Activated T-helper 1 cell treated with anti-CD3 and anti-CD28 coated beads, Interleukin-12 subunit alpha, Interleukin-12 subunit beta, Interleukin-2, Interleukin-4 antibody, amounts not matched to agents 30 ng/mL and 10 ng/mL and 1 ng/mL, durations not matched to agents 14 hours and 24 hours and 36 hours (primary cell): ENCODE results near the gene CPLX1. TPM values are rescaled to one million over a fixed set of nuclear protein-coding genes. Genes with fewer than 3 reads are reported as not detected.

ENCODE experiments used
- DNase-seq: peaks from one replicate; pipeline ENCODE4 v3.0.0; 2021; ENCODE audit warnings: low spot score
- H3K27ac Mint-ChIP-seq: one replicate; pipeline ENCODE4 v1.8.0; 2021; ENCODE audit warnings: mild to moderate bottlenecking, mixed read lengths
- H3K27me3 Mint-ChIP-seq: one replicate; pipeline ENCODE4 v1.8.0; 2022; ENCODE audit warnings: mild to moderate bottlenecking, moderate library complexity, mixed read lengths; ENCODE audit not compliant: insufficient read depth
- H3K36me3 Mint-ChIP-seq: one replicate; pipeline ENCODE4 v1.8.0; 2021; ENCODE audit warnings: low read depth, mixed read lengths
- H3K4me1 Mint-ChIP-seq: one replicate; pipeline ENCODE4 v1.8.0; 2021; ENCODE audit warnings: low read depth, mixed read lengths
- H3K4me3 Mint-ChIP-seq: one replicate; pipeline ENCODE4 v1.8.0; 2021; ENCODE audit warnings: mild to moderate bottlenecking, moderate library complexity, mixed read lengths
- H3K9me3 Mint-ChIP-seq: one replicate; pipeline ENCODE4 v1.8.0; 2021; ENCODE audit warnings: mixed read lengths
- intact Hi-C: fragments of 100-400 bp; cut with micrococcal nuclease; formaldehyde crosslinking; loops from one replicate; pipeline ENCODE4 v1.15.1; 2024
- total RNA-seq: library from RNA; stranded (reverse); gene quantifications from 2 replicates; pipeline ENCODE4 v1.2.3, GENCODE V29; 2022

Gene CPLX1
- total RNA-seq, 1 donor from 2014 or later, result 1.3 TPM

- Mint-ChIP-seq H3K27ac (no peak overlapping the region), H3K36me3 (peaks cover 9% of the 10 kb centered on the region), H3K9me3 (peaks cover 28% of the 10 kb centered on the region), H3K4me1 (peaks cover 6% of the 10 kb centered on the region), H3K4me3 (no peak overlapping the region), H3K27me3 (peaks cover 2% of the 10 kb centered on the region)
- intact Hi-C loops, result no loop called here
- DNase-seq, result no peak
Observed at GRCh38 chr4:835148-836002, 9.4 kb upstream of the CPLX1 start.

GRCh38 chr4:834368-835147 is 8.6 kb upstream of the CPLX1 start:
- peaks cover 20% of the 10 kb centered on the region for H3K9me3 Mint-ChIP-seq
- intact Hi-C loops, result no loop called here
- no peak for DNase-seq
- no peaks in the 10 kb centered on the region for H3K4me1 Mint-ChIP-seq
- H3K4me3 Mint-ChIP-seq, result no peak overlapping the region
- peaks cover 4% of the 10 kb centered on the region for H3K36me3 Mint-ChIP-seq
- peaks cover 2% of the 10 kb centered on the region for H3K27me3 Mint-ChIP-seq
- no peak overlapping the region for H3K27ac Mint-ChIP-seq

- intact Hi-C loops, result no loop called here
- Mint-ChIP-seq H3K36me3 (peaks cover 4% of the 10 kb centered on the region), H3K4me1 (no peaks in the 10 kb centered on the region), H3K27me3 (peaks cover 2% of the 10 kb centered on the region), H3K9me3 (peaks cover 16% of the 10 kb centered on the region), H3K4me3 (no peak overlapping the region), H3K27ac (no peak overlapping the region)
- DNase-seq, result no peak
Observed at GRCh38 chr4:833731-834367, 7.9 kb upstream of the CPLX1 start.

GRCh38 chr4:833156-833555 is 7.2 kb upstream of the CPLX1 start:
- Mint-ChIP-seq H3K27ac (peak overlapping the region; percentile 34), H3K9me3 (peaks cover 12% of the 10 kb centered on the region), H3K36me3 (peaks cover 4% of the 10 kb centered on the region), H3K27me3 (peaks cover 5% of the 10 kb centered on the region), H3K4me1 (no peaks in the 10 kb centered on the region), H3K4me3 (no peak overlapping the region)
- DNase-seq, result no peak
- intact Hi-C loops, result no loop called here

GRCh38 chr4:832536-832935 is 6.6 kb upstream of the CPLX1 start:
- Mint-ChIP-seq H3K27ac (no peak overlapping the region), H3K36me3 (no peaks in the 10 kb centered on the region), H3K27me3 (peaks cover 11% of the 10 kb centered on the region), H3K4me3 (no peak overlapping the region), H3K4me1 (no peaks in the 10 kb centered on the region), H3K9me3 (peaks cover 6% of the 10 kb centered on the region)
- DNase-seq, result no peak
- intact Hi-C loops, result no loop called here

- Mint-ChIP-seq H3K27ac (no peak overlapping the region), H3K27me3 (peaks cover 13% of the 10 kb centered on the region), H3K9me3 (peaks cover 2% of the 10 kb centered on the region), H3K4me1 (no peaks in the 10 kb centered on the region), H3K36me3 (no peaks in the 10 kb centered on the region), H3K4me3 (no peak overlapping the region)
- intact Hi-C loops, result no loop called here
- DNase-seq, result no peak
Observed at GRCh38 chr4:832108-832507, 6.2 kb upstream of the CPLX1 start.

- Mint-ChIP-seq H3K27ac (no peak overlapping the region), H3K4me3 (no peak overlapping the region), H3K4me1 (no peaks in the 10 kb centered on the region), H3K27me3 (peaks cover 13% of the 10 kb centered on the region), H3K36me3 (no peaks in the 10 kb centered on the region), H3K9me3 (no peaks in the 10 kb centered on the region)
- intact Hi-C loops, result no loop called here
- no peak for DNase-seq
Observed at GRCh38 chr4:831483-831805, 5.5 kb upstream of the CPLX1 start.

GRCh38 chr4:830601-831482 is 4.9 kb upstream of the CPLX1 start:
- no peak for DNase-seq
- Mint-ChIP-seq H3K4me3 (no peak overlapping the region), H3K36me3 (no peaks in the 10 kb centered on the region), H3K27ac (no peak overlapping the region), H3K27me3 (peaks cover 13% of the 10 kb centered on the region), H3K4me1 (no peaks in the 10 kb centered on the region), H3K9me3 (no peaks in the 10 kb centered on the region)
- intact Hi-C loops, result no loop called here

GRCh38 chr4:829761-830600 is 4.1 kb upstream of the CPLX1 start:
- intact Hi-C loops, result loop anchor here (5.0 kb wide), 2 partner anchors 47 to 48 kb away; no protein-coding TSS in a partner anchor
- H3K27ac Mint-ChIP-seq, result no peak overlapping the region

GRCh38 chr4:829291-829690 is 3.4 kb upstream of the CPLX1 start:
- no peaks in the 10 kb centered on the region for H3K9me3 Mint-ChIP-seq
- H3K36me3 Mint-ChIP-seq, result no peaks in the 10 kb centered on the region
- H3K27me3 Mint-ChIP-seq, result peaks cover 21% of the 10 kb centered on the region
- intact Hi-C loops, result loop anchor here (5.0 kb wide), 2 partner anchors 47 to 48 kb away; no protein-coding TSS in a partner anchor
- no peak overlapping the region for H3K27ac Mint-ChIP-seq
- H3K4me3 Mint-ChIP-seq, result no peak overlapping the region
- DNase-seq, result no peak
- no peaks in the 10 kb centered on the region for H3K4me1 Mint-ChIP-seq

More at GRCh38 chr4:829761-830600, 4.1 kb upstream of the CPLX1 start:
- DNase-seq, result no peak
- Mint-ChIP-seq H3K4me1 (no peaks in the 10 kb centered on the region), H3K4me3 (no peak overlapping the region), H3K27me3 (peaks cover 16% of the 10 kb centered on the region), H3K36me3 (no peaks in the 10 kb centered on the region), H3K9me3 (no peaks in the 10 kb centered on the region)

GRCh38 chr4:828641-829271 is 2.8 kb upstream of the CPLX1 start:
- no peaks in the 10 kb centered on the region for H3K4me1 Mint-ChIP-seq
- no peaks in the 10 kb centered on the region for H3K9me3 Mint-ChIP-seq
- H3K27me3 Mint-ChIP-seq, result peaks cover 22% of the 10 kb centered on the region
- H3K36me3 Mint-ChIP-seq, result no peaks in the 10 kb centered on the region
- DNase-seq, result no peak
- no peak overlapping the region for H3K4me3 Mint-ChIP-seq
- H3K27ac Mint-ChIP-seq, result no peak overlapping the region
- intact Hi-C loops, result loop anchor here (5.0 kb wide), 2 partner anchors 46 to 49 kb away; no protein-coding TSS in a partner anchor
